GM11168 (cell line): ENCODE measurements around the gene ARPC2.
"Not testable (repeated sequence)": the region's sequence is repeated elsewhere in the genome, so short reads cannot be mapped to it uniquely, and the experiment has no call there.

Experiments used
- in situ Hi-C: fragments of 300-500 bp; cut with MboI; formaldehyde crosslinking; loops from one replicate; pipeline ENCODE4 v1.12.0; 2022; ENCODE audit warnings: low sequenced_read_pairs; ENCODE audit not compliant: unreplicated experiment

Gene ARPC2

GRCh38 chr2:218269900-218270720 lies 53.1 kb downstream of the ARPC2 start, which contains the start of the genes AAMP and PNKD:
TSS of gene AAMP (minus strand) at chr2:218270137. CDS start at chr2:218270086, 51 bp downstream.
TSS of gene PNKD (plus strand) at chr2:218270519. CDS start at chr2:218270536, 17 bp downstream.
- in situ Hi-C loops, result no loop called here

GRCh38 chr2:218270721-218271486 lies 53.9 kb downstream of the ARPC2 start:
- in situ Hi-C loops, result no loop called here

- in situ Hi-C loops, result no loop called here
These were observed 54.5 kb downstream of the ARPC2 start for GRCh38 chr2:218271487-218271797.

GRCh38 chr2:218271865-218272530 lies 55.0 kb downstream of the ARPC2 start:
- in situ Hi-C loops, result no loop called here

- in situ Hi-C loops, result no loop called here
These were observed 55.7 kb downstream of the ARPC2 start for GRCh38 chr2:218272531-218273212.

- in situ Hi-C loops, result not testable (repeated sequence)
These were observed 56.4 kb downstream of the ARPC2 start for GRCh38 chr2:218273214-218273907.

GRCh38 chr2:218273908-218274249 lies 56.9 kb downstream of the ARPC2 start:
- in situ Hi-C loops, result no loop called here

GRCh38 chr2:218274586-218274985 lies 57.6 kb downstream of the ARPC2 start:
- in situ Hi-C loops, result no loop called here

- in situ Hi-C loops, result no loop called here
These were observed 58.5 kb downstream of the ARPC2 start for GRCh38 chr2:218275371-218276072.

- in situ Hi-C loops, result no loop called here
These were observed 60.2 kb downstream of the ARPC2 start for GRCh38 chr2:218276986-218277755.

- in situ Hi-C loops, result no loop called here
These were observed 60.9 kb downstream of the ARPC2 start for GRCh38 chr2:218277921-218278320.

- in situ Hi-C loops, result no loop called here
These were observed 61.8 kb downstream of the ARPC2 start for GRCh38 chr2:218278531-218279360.

GRCh38 chr2:218280260-218280870 lies 63.4 kb downstream of the ARPC2 start:
- in situ Hi-C loops, result no loop called here

- in situ Hi-C loops, result no loop called here
These were observed 64.5 kb downstream of the ARPC2 start for GRCh38 chr2:218281449-218281848.

- in situ Hi-C loops, result no loop called here
These were observed 65.4 kb downstream of the ARPC2 start for GRCh38 chr2:218282173-218282991.

- in situ Hi-C loops, result no loop called here
These were observed 67.3 kb downstream of the ARPC2 start for GRCh38 chr2:218284106-218284811.
